Neural cell (in vitro differentiated cells): Measurements from ENCODE around the gene MEIOB. TPM values are rescaled to one million over a fixed set of nuclear protein-coding genes. Genes with fewer than 3 reads are reported as not detected.

Experiments
- H2AFZ ChIP-seq: fragments of 200-600, 300-800 bp; sonication (generic), shearing (Covaris generic); 2 replicates; pipeline ENCODE4 v1.6.0; 2014; ENCODE audit warnings: low read depth, mild to moderate bottlenecking, antibody characterized with exemption, low read length, moderate library complexity
- H3F3A ChIP-seq: fragments of 200-600 bp; shearing (Covaris generic); 2 replicates; pipeline ENCODE4 v1.6.1; 2016; ENCODE audit warnings: mild to moderate bottlenecking, moderate library complexity, mixed read lengths, antibody characterized with exemption, low read length; ENCODE audit not compliant: insufficient read depth, poor library complexity, severe bottlenecking
- H3K27ac ChIP-seq: fragments of 200-600, 300-800 bp; sonication (generic), shearing (Covaris generic); 2 replicates; pipeline ENCODE4 v1.5.1; 2014; ENCODE audit warnings: mild to moderate bottlenecking, low read length, moderate library complexity
- H3K27me3 ChIP-seq: fragments of 300-800, 200-600 bp; sonication (generic), shearing (Covaris generic); 2 replicates; pipeline ENCODE4 v1.6.0; 2014; ENCODE audit warnings: mild to moderate bottlenecking, low read depth, low read length, moderate library complexity; ENCODE audit not compliant: insufficient read depth
- H3K36me3 ChIP-seq: fragments of 300-800, 200-600 bp; sonication (generic), shearing (Covaris generic); 2 replicates; pipeline ENCODE4 v1.5.1; 2014; ENCODE audit warnings: mild to moderate bottlenecking, antibody characterized with exemption, low read length, moderate library complexity; ENCODE audit not compliant: insufficient read depth
- H3K4me2 ChIP-seq: fragments of 300-800, 200-600 bp; sonication (generic), shearing (Covaris generic); 2 replicates; pipeline ENCODE4 v1.6.0; 2014; ENCODE audit warnings: mild to moderate bottlenecking, low read length
- H3K4me3 ChIP-seq: fragments of 300-800, 200-600 bp; sonication (generic), shearing (Covaris generic); 2 replicates; pipeline ENCODE4 v1.5.1; 2014; ENCODE audit warnings: mild to moderate bottlenecking, low read length, moderate library complexity
- H3K79me2 ChIP-seq: fragments of 200-600 bp; shearing (Covaris generic); replicated peaks from 2 replicates; pipeline ENCODE4 v1.6.0; 2014; ENCODE audit warnings: mild to moderate bottlenecking, low read length, moderate library complexity; ENCODE audit not compliant: insufficient read depth
- H3K9ac ChIP-seq: fragments of 300-800, 200-600 bp; sonication (generic), shearing (Covaris generic); 2 replicates; pipeline ENCODE4 v1.6.1; 2016; ENCODE audit warnings: mild to moderate bottlenecking, low read length, mixed read lengths
- H3K9me2 ChIP-seq: fragments of 200-600 bp; shearing (Covaris generic); 2 replicates; pipeline ENCODE4 v1.6.1; 2016; ENCODE audit warnings: mild to moderate bottlenecking, low read length, mixed read lengths; ENCODE audit not compliant: insufficient read depth
- H3K9me3 ChIP-seq: fragments of 200-600, 300-800 bp; sonication (generic), shearing (Covaris generic); 2 replicates; pipeline ENCODE4 v1.6.1; 2016; ENCODE audit warnings: mild to moderate bottlenecking, mixed run types, low read length, moderate library complexity, mixed read lengths
- H4K20me1 ChIP-seq: fragments of 200-600 bp; shearing (Covaris generic); 2 replicates; pipeline ENCODE4 v1.6.1; 2016; ENCODE audit warnings: mild to moderate bottlenecking, mixed run types; ENCODE audit not compliant: insufficient read depth
- CTCF ChIP-seq: fragments of 450-650 bp; IDR thresholded peaks from 2 replicates; pipeline ENCODE4 v1.5.1; 2014; ENCODE audit warnings: antibody characterized with exemption, mild to moderate bottlenecking, moderate library complexity; ENCODE audit not compliant: poor library complexity, severe bottlenecking
- EP300 ChIP-seq: fragments of 450-650 bp; conservative IDR thresholded peaks from 2 replicates; pipeline ENCODE4 v1.6.1; 2014; ENCODE audit warnings: antibody characterized with exemption, mild to moderate bottlenecking, moderate library complexity; ENCODE audit not compliant: poor library complexity, severe bottlenecking
- EZH2 ChIP-seq: fragments of 200-600, 300-800 bp; shearing (Covaris generic), sonication (generic); IDR thresholded peaks from 2 replicates; pipeline ENCODE4 v1.6.1; 2014; ENCODE audit warnings: antibody characterized with exemption, low read length, borderline replicate concordance, mild to moderate bottlenecking; ENCODE audit not compliant: insufficient read depth, poor library complexity, severe bottlenecking
- MXI1 ChIP-seq: fragments of 450-650 bp; conservative IDR thresholded peaks from 2 replicates; pipeline ENCODE4 v1.6.1; 2014; ENCODE audit warnings: antibody characterized with exemption, mild to moderate bottlenecking; ENCODE audit not compliant: poor library complexity, severe bottlenecking
- POLR2AphosphoS5 ChIP-seq: IDR thresholded peaks from 2 replicates; pipeline ENCODE4 v1.6.1; 2012
- RAD21 ChIP-seq: fragments of 450-650 bp; conservative IDR thresholded peaks from 2 replicates; pipeline ENCODE4 v1.6.1; 2014; ENCODE audit warnings: antibody characterized with exemption, mild to moderate bottlenecking, moderate library complexity
- REST ChIP-seq: IDR thresholded peaks from 2 replicates; pipeline ENCODE4 v1.6.1; 2012; ENCODE audit warnings: borderline replicate concordance
- SMC3 ChIP-seq: fragments of 450-650 bp; conservative IDR thresholded peaks from 2 replicates; pipeline ENCODE4 v1.6.1; 2014; ENCODE audit warnings: antibody characterized with exemption, mild to moderate bottlenecking, moderate library complexity; ENCODE audit not compliant: poor library complexity
- TAF1 ChIP-seq: IDR thresholded peaks from 2 replicates; pipeline ENCODE4 v1.6.1; 2012; ENCODE audit warnings: low read depth
- polyA plus RNA-seq: library from polyadenylated mRNA; depleted of rRNA; stranded (reverse); fragments of >200 nt; gene quantifications from 2 replicates; pipeline ENCODE4 v1.2.3, GENCODE V29; 2014

The MEIOB gene
- polyA plus RNA-seq, 1 donor from 2014 or later, result not detected

GRCh38 chr16:1919327-1919998 is 47.5 kb upstream of the MEIOB start:
- peaks cover 70% of the 10 kb centered on the region for H3K27me3 ChIP-seq
- no peak overlapping the region for H3K4me3 ChIP-seq
- H2AFZ ChIP-seq, result no peak overlapping the region
- no peaks in the 10 kb centered on the region for H3K36me3 ChIP-seq
- H3K79me2 ChIP-seq, result no peaks in the 10 kb centered on the region
- H3K27ac ChIP-seq, result no peak overlapping the region
- H3K9ac ChIP-seq, result no peak overlapping the region
- TF ChIP-seq RAD21 (no peak), REST (no peak), POLR2AphosphoS5 (no peak), MXI1 (no peak), EZH2 (no peak), TAF1 (no peak), CTCF (no peak), EP300 (no peak), SMC3 (no peak)
- no peaks in the 10 kb centered on the region for H4K20me1 ChIP-seq
- H3F3A ChIP-seq, result no peaks in the 10 kb centered on the region
- no peak overlapping the region for H3K4me2 ChIP-seq
- no peaks in the 10 kb centered on the region for H3K9me2 ChIP-seq
- no peaks in the 10 kb centered on the region for H3K9me3 ChIP-seq

- no peak within 1 kb of the TSS for H2AFZ ChIP-seq
- no peaks in the 10 kb centered on the region for H3F3A ChIP-seq
- no peaks in the 10 kb centered on the region for H4K20me1 ChIP-seq
- peak within 1 kb of the TSS; percentile 57 for H3K4me3 ChIP-seq
- peaks cover 70% of the 10 kb centered on the region for H3K27me3 ChIP-seq
- peak; percentile 55 for TF ChIP-seq EZH2
- TF ChIP-seq REST, result no peak
- peak within 1 kb of the TSS; percentile 12 for H3K9ac ChIP-seq
- H3K9me3 ChIP-seq, result no peaks in the 10 kb centered on the region
- H3K9me2 ChIP-seq, result no peaks in the 10 kb centered on the region
- no peak within 1 kb of the TSS for H3K27ac ChIP-seq
- no peaks in the 10 kb centered on the region for H3K79me2 ChIP-seq
- H3K36me3 ChIP-seq, result no peaks in the 10 kb centered on the region
- no peak within 1 kb of the TSS for H3K4me2 ChIP-seq
Measured at GRCh38 chr16:1918351-1919326, 46.7 kb upstream of the MEIOB start, which contains the start of gene HS3ST6. HS3ST6 (minus strand) TSS chr16:1918415; CDS start chr16:1918323, 92 bp downstream.
